Kidney (tissue), 14 donors: ENCODE measurements around the gene ADAP2. TPM values are rescaled to one million over a fixed set of nuclear protein-coding genes. Genes with fewer than 3 reads are reported as not detected.

Experiments
- DNase-seq, 5 donors: peaks; one replicate each; pipeline ENCODE4 v3.0.0-alpha.2; 2013 to 2020
- FAIRE-seq: peaks from 2 replicates; lab custom pipeline; 2012; peaks lifted over from hg19 to GRCh38; lab: Jason Lieb, UNC
- H3K27ac ChIP-seq, 2 donors: one replicate each; pipeline ENCODE4 v1.7.0; 2013; ENCODE audit warnings: low read depth in 2 of 2, low read length in 2 of 2, inconsistent platforms in 1 of 2
- H3K27me3 ChIP-seq: one replicate; pipeline ENCODE4 v1.7.1; 2013; ENCODE audit warnings: low read length, inconsistent platforms; ENCODE audit not compliant: control insufficient read depth, insufficient read depth
- H3K36me3 ChIP-seq, 3 donors: one replicate each; pipeline versions ENCODE4 v1.7.0 to v1.7.1; 2013; ENCODE audit warnings: low read length in 3 of 3, control low read depth in 1 of 3, inconsistent platforms in 1 of 3; ENCODE audit not compliant: insufficient read depth in 3 of 3, control insufficient read depth in 2 of 3
- H3K4me1 ChIP-seq, 3 donors: one replicate each; pipeline versions ENCODE4 v1.7.0 to v1.7.1; 2013; ENCODE audit warnings: low read length in 3 of 3, inconsistent platforms in 1 of 3, low read depth in 1 of 3; ENCODE audit not compliant: control insufficient read depth in 2 of 3, insufficient read depth in 2 of 3
- H3K4me3 ChIP-seq, 3 donors: one replicate each; pipeline versions ENCODE4 v1.7.0 to v1.8.1; 2013; ENCODE audit warnings: low read length in 3 of 3, control low read depth in 1 of 3, inconsistent platforms in 1 of 3
- H3K9ac ChIP-seq, 3 donors: one replicate each; pipeline versions ENCODE4 v1.7.0 to v1.7.1; 2013; ENCODE audit warnings: low read length in 3 of 3, control low read depth in 1 of 3, inconsistent platforms in 1 of 3
- H3K9me3 ChIP-seq, 3 donors: one replicate each; pipeline versions ENCODE4 v1.7.0 to v1.7.1; 2013; ENCODE audit warnings: low read length in 3 of 3, control low read depth in 1 of 3, inconsistent platforms in 1 of 3; ENCODE audit not compliant: control insufficient read depth in 2 of 3, insufficient read depth in 1 of 3
- CTCF ChIP-seq: IDR thresholded peaks from 3 replicates; pipeline ENCODE4 v1.5.1; 2012; ENCODE audit warnings: mild to moderate bottlenecking, moderate library complexity, borderline replicate concordance; ENCODE audit not compliant: insufficient read depth; ENCODE audit errors: extremely low read depth
- intact Hi-C: fragments of 100-400 bp; cut with DNase I; formaldehyde crosslinking; loops from one replicate; pipeline ENCODE4 v1.11.1; 2022
- polyA plus RNA-seq: library from polyadenylated mRNA; stranded (reverse); fragments of 350-450 nt; fragmentation: Illumina TruSeq; extraction: RNeasy Lipid Tissue Mini Kit (QIAGEN cat#74804); gene quantifications from one replicate; pipeline ENCODE4 v1.2.3, GENCODE V29; 2014; ENCODE audit warnings: low read depth, low replicate concordance; ENCODE audit not compliant: insufficient read depth
- total RNA-seq: library from RNA; stranded (reverse); fragmentation: NEBNext Ultra II Directional; extraction: Animal tissue kit (Norgen Biotek cat#: 25700); gene quantifications from one replicate; pipeline ENCODE4 v1.2.1, GENCODE V29; 2021
- donor health status: control.
- donor health status: control.
- donor health status: control.
- donor health status: control.
- donor health status: control.
- donor health status: DM: yes; HTN: yes; CAD: no.
- donor health status: Normal renal cell carcinoma (clear cell type).

Gene ADAP2
- total and polyA plus RNA-seq, 2 donors from 2014 or later: 6.5 to 24.8 TPM

- H3K9ac ChIP-seq: no peak overlapping the region
- TF ChIP-seq CTCF: no peak
- H3K4me1 ChIP-seq: no peaks in the 10 kb centered on the region
- FAIRE-seq: no peak
- H3K27me3 ChIP-seq: no peaks in the 10 kb centered on the region
- no peak overlapping the region for H3K27ac ChIP-seq
- DNase-seq: no peak
- H3K4me3 ChIP-seq: no peak overlapping the region
- H3K9me3 ChIP-seq: no peaks in the 10 kb centered on the region
- intact Hi-C loops: no loop called here
- H3K36me3 ChIP-seq: peaks cover 6 to 38% (median 24%) of the 10 kb centered on the region in 3 donors
Observed at GRCh38 chr17:30997842-30998241, 76.1 kb downstream of the ADAP2 start.

GRCh38 chr17:31002047-31002446 lies 80.3 kb downstream of the ADAP2 start:
- intact Hi-C loops: no loop called here
- no peak for DNase-seq
- Histone ChIP-seq H3K9ac (no peak overlapping the region), H3K9me3 (no peaks in the 10 kb centered on the region), H3K27me3 (no peaks in the 10 kb centered on the region), H3K4me3 (no peak overlapping the region), H3K36me3 (peaks cover 6 to 27% (median 22%) of the 10 kb centered on the region in 3 donors), H3K4me1 (no peaks in the 10 kb centered on the region), H3K27ac (no peak overlapping the region)
- TF ChIP-seq CTCF: no peak
- FAIRE-seq: no peak

- Histone ChIP-seq H3K9ac (no peak overlapping the region), H3K9me3 (no peaks in the 10 kb centered on the region), H3K36me3 (peaks cover 4 to 18% (median 12%) of the 10 kb centered on the region in 3 donors), H3K4me1 (no peaks in the 10 kb centered on the region), H3K4me3 (no peak overlapping the region), H3K27me3 (no peaks in the 10 kb centered on the region), H3K27ac (no peak overlapping the region)
- TF ChIP-seq CTCF: no peak
- intact Hi-C loops: no loop called here
- DNase-seq: no peak
- no peak for FAIRE-seq
Observed at GRCh38 chr17:31003225-31003866, 81.6 kb downstream of the ADAP2 start.
